B cell (primary cell): Measurements from ENCODE around the gene CEP89. TPM values are rescaled to one million over a fixed set of nuclear protein-coding genes. Genes with fewer than 3 reads are reported as not detected.
"Not testable (repeated sequence)": the region's sequence is repeated elsewhere in the genome, so short reads cannot be mapped to it uniquely, and the experiment has no call there.

ENCODE experiments used
- ATAC-seq: fragments of 200-7000 bp; cut with Tn5 transposase; one replicate; pipeline ENCODE4 v1.10.0; 2021; ENCODE audit warnings: low read depth, mild to moderate bottlenecking, moderate number of reproducible peaks, moderate library complexity
- CTCF ChIA-PET: fragments of 350-600 bp; sonication (Branson Sonifier 250); formaldehyde crosslinking; loops from one replicate; lab custom pipeline; 2021; ENCODE audit warnings: antibody characterized with exemption, inconsistent platforms; lab: Charles Lee
- POLR2A ChIA-PET: fragments of 350-600 bp; sonication (Branson Sonifier 250); formaldehyde crosslinking; loops from one replicate; lab custom pipeline; 2021; ENCODE audit warnings: antibody characterized with exemption; lab: Charles Lee
- DNase-seq: peaks from one replicate; pipeline ENCODE4 v3.0.0; 2013
- H2AFZ ChIP-seq: 2 replicates; pipeline ENCODE4 v1.6.1; 2012; ENCODE audit warnings: mild to moderate bottlenecking, low read depth, low read length; ENCODE audit not compliant: insufficient read depth, poor library complexity, severe bottlenecking
- H3K27ac ChIP-seq, 2 donors: 1 replicate in 1 of 2; 2 replicates in 1 of 2; pipeline ENCODE4 v1.5.1; 2012 to 2013; ENCODE audit warnings: low read length in 2 of 2, mild to moderate bottlenecking in 2 of 2, moderate library complexity in 1 of 2
- H3K27me3 ChIP-seq, 4 experiments: fragments of 200-600 bp in 1 of 4; sonication (generic) in 1 of 4; replicated peaks in 1 of 4; 1 replicate in 2 of 4; 2 replicates in 2 of 4; pipeline versions ENCODE4 v1.6.1 to v1.7.0; 2013 to 2016; ENCODE audit warnings: low read length in 3 of 4, mild to moderate bottlenecking in 2 of 4, mixed read lengths in 1 of 4, moderate library complexity in 1 of 4; ENCODE audit not compliant: insufficient read depth in 4 of 4, control insufficient read depth in 3 of 4; ENCODE audit errors: control extremely low read depth in 1 of 4
- H3K36me3 ChIP-seq, 2 experiments: replicated peaks in 1 of 2; 1 replicate in 1 of 2; 2 replicates in 1 of 2; pipeline versions ENCODE4 v1.6.1 to v1.7.1; 2013; ENCODE audit warnings: low read length in 1 of 2; ENCODE audit not compliant: insufficient read depth in 2 of 2, control insufficient read depth in 1 of 2; ENCODE audit errors: control extremely low read depth in 1 of 2, extremely low read depth in 1 of 2
- H3K4me1 ChIP-seq, 2 donors: fragments of 200-600 bp in 1 of 2; sonication (generic) in 1 of 2; 1 replicate in 1 of 2; 2 replicates in 1 of 2; pipeline versions ENCODE4 v1.5.1 to v1.6.1; 2013 to 2017; ENCODE audit warnings: low read length in 2 of 2; ENCODE audit not compliant: control insufficient read depth in 2 of 2, insufficient read depth in 2 of 2
- H3K4me2 ChIP-seq: replicated peaks from 2 replicates; pipeline ENCODE3; 2012; ENCODE audit warnings: mild to moderate bottlenecking, low read depth, low read length; ENCODE audit not compliant: poor library complexity, severe bottlenecking
- H3K4me3 ChIP-seq, 5 experiments: fragments of 200-600 bp in 1 of 5; sonication (generic) in 1 of 5; 1 replicate in 3 of 5; 2 replicates in 2 of 5; pipeline versions ENCODE4 v1.5.1 to v1.7.0; 2011 to 2016; ENCODE audit warnings: low read length in 4 of 5, mild to moderate bottlenecking in 4 of 5, low read depth in 2 of 5, control low read depth in 1 of 5, moderate library complexity in 1 of 5; ENCODE audit not compliant: insufficient read depth in 1 of 5; ENCODE audit errors: control extremely low read depth in 1 of 5, extremely low read depth in 1 of 5
- H3K79me2 ChIP-seq: fragments of 200-600 bp; sonication (generic); one replicate; pipeline ENCODE4 v1.6.0; 2016; ENCODE audit warnings: low read length; ENCODE audit not compliant: control insufficient read depth, insufficient read depth
- H3K9ac ChIP-seq: fragments of 200-600 bp; sonication (generic); 2 replicates; pipeline ENCODE4 v1.6.1; 2017; ENCODE audit warnings: mild to moderate bottlenecking, low read length, moderate library complexity
- H3K9me3 ChIP-seq, 3 donors: one replicate each; pipeline versions ENCODE4 v1.6.1 to v1.7.1; 2013; ENCODE audit warnings: low read length in 2 of 3; ENCODE audit not compliant: control insufficient read depth in 2 of 3, insufficient read depth in 1 of 3; ENCODE audit errors: control extremely low read depth in 1 of 3
- H4K20me1 ChIP-seq: 2 replicates; pipeline ENCODE4 v1.6.0; 2012; ENCODE audit warnings: mild to moderate bottlenecking, low read length; ENCODE audit not compliant: insufficient read depth, control insufficient read depth, poor library complexity, severe bottlenecking
- H3K27ac Mint-ChIP-seq: one replicate; pipeline ENCODE4 v1.8.0; 2021; ENCODE audit warnings: mixed read lengths
- H3K27me3 Mint-ChIP-seq: one replicate; pipeline ENCODE4 v1.8.0; 2021; ENCODE audit warnings: mixed read lengths
- H3K4me1 Mint-ChIP-seq: one replicate; pipeline ENCODE4 v1.8.0; 2021; ENCODE audit warnings: mixed read lengths
- H3K4me3 Mint-ChIP-seq: one replicate; pipeline ENCODE4 v1.8.0; 2021; ENCODE audit warnings: mixed read lengths
- H3K9me3 Mint-ChIP-seq: one replicate; pipeline ENCODE4 v1.8.0; 2022; ENCODE audit warnings: mixed read lengths; ENCODE audit not compliant: insufficient read depth
- CTCF ChIP-seq: fragments of 200-600 bp; IDR thresholded peaks from one replicate; pipeline ENCODE4 v1.8.0; 2022; ENCODE audit warnings: antibody characterized with exemption, mild to moderate bottlenecking
- EZH2 ChIP-seq: IDR thresholded peaks from 2 replicates; pipeline ENCODE4 v1.6.1; 2012; ENCODE audit warnings: borderline replicate concordance, low read depth, mild to moderate bottlenecking, moderate library complexity, low read length; ENCODE audit not compliant: insufficient read depth, poor library complexity, severe bottlenecking
- WGBS: methylation state at CpG from one replicate; pipeline ENCODE4 v1.1.5; 2013; ENCODE audit warnings: missing lambda C conversion rate; ENCODE audit not compliant: insufficient coverage; 5-methylcytosine and 5-hydroxymethylcytosine counted together
- intact Hi-C: fragments of 100-400 bp; cut with micrococcal nuclease; formaldehyde crosslinking; loops from one replicate; pipeline ENCODE4 v1.10.0; 2022
- polyA plus RNA-seq: library from polyadenylated mRNA; depleted of rRNA; stranded (reverse); fragments of >200 nt; gene quantifications from 2 replicates; pipeline ENCODE4 v1.2.3, GENCODE V29; 2012
- total RNA-seq, 2 donors: library from RNA; stranded (reverse); fragments of 120-200 nt in 1 of 2; gene quantifications; 1 replicate in 1 of 2; 2 replicates in 1 of 2; pipeline versions ENCODE4 v1.2.3 to v1.2.4, GENCODE V29; 2013 to 2022

The CEP89 gene
- total and polyA plus RNA-seq, 2 donors (not counting 1 experiment from before 2014, with no cell fraction given): 10.2 to 38.6 TPM

GRCh38 chr19:32941273-32941672 lies 30.5 kb downstream of the CEP89 start:
- CTCF ChIA-PET: interaction anchor here (0.7 kb wide), 1 partner anchor 167 kb away, joined by 3 read pairs; no protein-coding TSS in a partner anchor

GRCh38 chr19:32936065-32936464 lies 35.7 kb downstream of the CEP89 start:
- CTCF ChIA-PET: no interaction called here
- WGBS: 98% methylated on average over 8 of the region's 8 CpGs
- peaks cover 2 to 9% of the 10 kb centered on the region in 2 experiments for H3K36me3 ChIP-seq

More at GRCh38 chr19:32941273-32941672, 30.5 kb downstream of the CEP89 start:
- H3K36me3 ChIP-seq: peaks cover 7 to 30% of the 10 kb centered on the region in 2 experiments
- H2AFZ ChIP-seq, H3K27ac Mint-ChIP-seq, H3K9me3 Mint-ChIP-seq, H3K79me2 ChIP-seq, DNase-seq, H3K27ac ChIP-seq, H3K27me3 Mint-ChIP-seq, H3K4me3 ChIP-seq, intact Hi-C loops, H3K4me1 Mint-ChIP-seq, H3K4me3 Mint-ChIP-seq, POLR2A ChIA-PET, H4K20me1 ChIP-seq, ATAC-seq, H3K9ac ChIP-seq, H3K9me3 ChIP-seq, H3K4me2 ChIP-seq, H3K27me3 ChIP-seq, H3K4me1 ChIP-seq: not testable (repeated sequence)
- 100% methylated on average over 2 of the region's 5 CpGs for WGBS

More at GRCh38 chr19:32936065-32936464, 35.7 kb downstream of the CEP89 start:
- no peak overlapping the region for H3K4me3 Mint-ChIP-seq
- intact Hi-C loops: no loop called here
- H3K79me2 ChIP-seq: no peaks in the 10 kb centered on the region
- H2AFZ ChIP-seq: no peak overlapping the region
- no peak overlapping the region for H3K4me3 ChIP-seq
- no peaks in the 10 kb centered on the region for H3K27me3 Mint-ChIP-seq
- ATAC-seq: no peak
- no peak overlapping the region for H3K4me2 ChIP-seq
- DNase-seq: no peak
- no peaks in the 10 kb centered on the region for H3K27me3 ChIP-seq
- no peaks in the 10 kb centered on the region for H3K9me3 ChIP-seq
- H3K9ac ChIP-seq: no peak overlapping the region
- no peaks in the 10 kb centered on the region for H4K20me1 ChIP-seq
- TF ChIP-seq CTCF: no peak
- TF ChIP-seq EZH2: no peak
- H3K4me1 ChIP-seq: no peaks in the 10 kb centered on the region
- H3K27ac ChIP-seq: no peak overlapping the region
- H3K4me1 Mint-ChIP-seq: no peaks in the 10 kb centered on the region
- no peak overlapping the region for H3K27ac Mint-ChIP-seq
- POLR2A ChIA-PET: no interaction called here
- no peaks in the 10 kb centered on the region for H3K9me3 Mint-ChIP-seq
